HEK293 (cell line): Measurements from ENCODE around the gene OGFOD1.

Experiments
- GLI4 ChIP-seq: fragments of 450-650 bp; formaldehyde crosslinking; IDR thresholded peaks from 2 replicates; pipeline ENCODE4 v1.5.1; 2016; ENCODE audit warnings: missing biosample characterization, missing genetic modification characterization
- KLF16 ChIP-seq: fragments of 450-650 bp; formaldehyde crosslinking; IDR thresholded peaks from 2 replicates; pipeline ENCODE4 v1.5.1; 2017; ENCODE audit warnings: missing biosample characterization, missing genetic modification characterization
- PRDM1 ChIP-seq: fragments of 450-650 bp; formaldehyde crosslinking; IDR thresholded peaks from 2 replicates; pipeline ENCODE4; 2016; ENCODE audit warnings: missing biosample characterization, missing genetic modification characterization
- SCRT1 ChIP-seq: fragments of 450-650 bp; formaldehyde crosslinking; IDR thresholded peaks from 2 replicates; pipeline ENCODE4 v1.5.1; 2016; ENCODE audit warnings: missing biosample characterization, missing genetic modification characterization, borderline replicate concordance
- ZBTB20 ChIP-seq: fragments of 450-650 bp; formaldehyde crosslinking; IDR thresholded peaks from 2 replicates; pipeline ENCODE4 v1.5.1; 2016; ENCODE audit warnings: missing biosample characterization, missing genetic modification characterization
- ZFHX2 ChIP-seq: fragments of 450-650 bp; formaldehyde crosslinking; conservative IDR thresholded peaks from 2 replicates; pipeline ENCODE4 v1.5.1; 2016; ENCODE audit warnings: missing biosample characterization, missing genetic modification characterization
- ZNF324 ChIP-seq: fragments of 450-650 bp; formaldehyde crosslinking; IDR thresholded peaks from 2 replicates; pipeline ENCODE4 v1.5.1; 2016; ENCODE audit warnings: missing biosample characterization, missing genetic modification characterization
- ZNF37A ChIP-seq: fragments of 450-650 bp; IDR thresholded peaks from 2 replicates; pipeline ENCODE4 v1.5.1; 2018; ENCODE audit warnings: missing biosample characterization, missing genetic modification characterization
- ZNF394 ChIP-seq: fragments of 450-650 bp; formaldehyde crosslinking; IDR thresholded peaks from 2 replicates; pipeline ENCODE4 v1.5.1; 2016; ENCODE audit warnings: missing biosample characterization, missing genetic modification characterization, mild to moderate bottlenecking, moderate library complexity, borderline replicate concordance
- ZNF426 ChIP-seq: fragments of 450-650 bp; formaldehyde crosslinking; IDR thresholded peaks from 2 replicates; pipeline ENCODE4 v1.5.1; 2017; ENCODE audit warnings: missing biosample characterization, missing genetic modification characterization, mild to moderate bottlenecking, inconsistent platforms, moderate library complexity
- ZNF548 ChIP-seq: fragments of 450-650 bp; formaldehyde crosslinking; IDR thresholded peaks from 2 replicates; pipeline ENCODE4 v1.5.1; 2016; ENCODE audit warnings: missing biosample characterization, missing genetic modification characterization
- ZNF560 ChIP-seq: fragments of 450-650 bp; formaldehyde crosslinking; IDR thresholded peaks from 2 replicates; pipeline ENCODE4 v1.5.1; 2017; ENCODE audit warnings: missing biosample characterization, missing genetic modification characterization, borderline replicate concordance
- ZNF626 ChIP-seq: fragments of 450-650 bp; sonication (Bioruptor Pico); formaldehyde crosslinking; IDR thresholded peaks from 2 replicates; pipeline ENCODE4 v1.5.1; 2018; ENCODE audit warnings: missing biosample characterization, missing genetic modification characterization, inconsistent platforms
- ZNF654 ChIP-seq: fragments of 450-650 bp; formaldehyde crosslinking; IDR thresholded peaks from 2 replicates; pipeline ENCODE4 v1.5.1; 2016; ENCODE audit warnings: low read depth, missing biosample characterization, missing genetic modification characterization
- ZNF792 ChIP-seq: fragments of 450-650 bp; formaldehyde crosslinking; IDR thresholded peaks from 2 replicates; pipeline ENCODE4 v1.5.1; 2016; ENCODE audit warnings: missing biosample characterization, missing genetic modification characterization
- ZNF837 ChIP-seq: fragments of 450-650 bp; formaldehyde crosslinking; IDR thresholded peaks from 2 replicates; pipeline ENCODE4 v1.5.1; 2016; ENCODE audit warnings: missing biosample characterization, missing genetic modification characterization
- TF ChIP-seq, protein P1 (sequence below): fragments of 450-650 bp; formaldehyde crosslinking; IDR thresholded peaks from 2 replicates; pipeline ENCODE4 v1.5.1; 2016; ENCODE audit warnings: missing biosample characterization, missing genetic modification characterization, low read depth
- TF ChIP-seq, protein P2 (sequence below): fragments of 450-650 bp; formaldehyde crosslinking; IDR thresholded peaks from 2 replicates; pipeline ENCODE4 v1.5.1; 2016; ENCODE audit warnings: missing biosample characterization, missing genetic modification characterization
- TF ChIP-seq, protein P3 (sequence below): fragments of 450-650 bp; formaldehyde crosslinking; IDR thresholded peaks from 2 replicates; pipeline ENCODE4 v1.5.1; 2016; ENCODE audit warnings: missing biosample characterization, missing genetic modification characterization, borderline replicate concordance
- TF ChIP-seq, protein P4 (sequence below): fragments of 450-650 bp; formaldehyde crosslinking; IDR thresholded peaks from 2 replicates; pipeline ENCODE4 v1.5.1; 2017; ENCODE audit warnings: missing biosample characterization, missing genetic modification characterization
- TF ChIP-seq, protein P5 (sequence below): fragments of 450-650 bp; formaldehyde crosslinking; optimal IDR thresholded peaks from 2 replicates; pipeline ENCODE3; 2016; ENCODE audit warnings: missing biosample characterization, mild to moderate bottlenecking, missing genetic modification characterization
- TF ChIP-seq, protein P6 (sequence below): fragments of 450-650 bp; formaldehyde crosslinking; IDR thresholded peaks from 2 replicates; pipeline ENCODE4 v1.5.1; 2016; ENCODE audit warnings: missing biosample characterization, missing genetic modification characterization

The OGFOD1 gene

DNA sequence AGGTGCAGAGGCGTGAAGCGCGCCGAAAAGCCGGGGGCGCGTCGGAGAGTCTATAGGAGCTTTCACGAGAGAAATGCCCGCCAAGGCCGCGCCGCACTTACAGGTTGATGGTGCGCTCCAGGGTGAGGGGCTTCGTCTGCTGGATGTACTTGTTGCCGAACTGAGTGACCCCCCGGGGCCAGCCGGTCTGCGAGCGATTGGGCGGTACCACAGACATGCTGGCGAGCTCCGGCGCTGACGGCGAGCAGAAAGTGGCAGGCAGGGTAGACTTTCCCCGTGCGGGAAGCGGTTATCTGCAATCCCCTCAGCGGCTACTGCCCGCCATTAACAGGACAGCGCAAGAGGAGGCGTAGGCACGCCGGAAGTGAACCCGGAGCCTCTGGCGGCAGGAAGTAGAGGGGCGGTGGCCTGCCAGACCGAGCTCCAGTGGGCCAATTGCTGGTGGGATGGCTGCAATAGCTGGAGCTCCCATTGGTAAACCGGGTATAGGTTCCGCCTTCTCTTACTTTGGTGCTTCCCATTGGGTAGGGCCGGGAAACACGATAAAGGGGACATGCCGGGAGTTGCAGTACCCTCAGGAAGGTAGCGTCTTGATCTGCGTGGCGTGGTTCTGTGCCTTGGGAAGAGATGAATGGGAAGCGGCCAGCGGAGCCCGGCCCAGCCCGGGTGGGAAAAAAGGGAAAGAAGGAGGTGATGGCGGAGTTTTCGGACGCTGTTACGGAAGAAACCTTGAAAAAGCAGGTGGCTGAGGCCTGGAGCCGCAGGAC is at the start of gene OGFOD1, which contains the start of gene NUDT21 (continued):
- TF ChIP-seq KLF16 (tag by site-specific recombination) (peak; percentile 52), ZNF837 (tag by site-specific recombination) (no peak), ZNF37A (tag by site-specific recombination) (no peak), SCRT1 (tag by site-specific recombination) (peak; percentile 90), ZNF560 (no peak), ZFHX2 (tag by site-specific recombination) (peak; percentile 88), ZNF548 (tag by site-specific recombination) (no peak), ZNF324 (tag by site-specific recombination) (no peak), ZNF394 (tag by site-specific recombination) (no peak; the same call in 1 of the 2 replicates), ZBTB20 (tag by site-specific recombination) (no peak), PRDM1 (tag by site-specific recombination) (peak; percentile 83), ZNF626 (tag by site-specific recombination) (no peak), ZNF426 (no peak), ZNF792 (tag by site-specific recombination) (0 out of 2 replicates have a peak, but pooled peaks have one; percentile 47), ZNF654 (tag by site-specific recombination) (no peak), GLI4 (tag by site-specific recombination) (no peak)
- TF ChIP-seq, protein P1, sequence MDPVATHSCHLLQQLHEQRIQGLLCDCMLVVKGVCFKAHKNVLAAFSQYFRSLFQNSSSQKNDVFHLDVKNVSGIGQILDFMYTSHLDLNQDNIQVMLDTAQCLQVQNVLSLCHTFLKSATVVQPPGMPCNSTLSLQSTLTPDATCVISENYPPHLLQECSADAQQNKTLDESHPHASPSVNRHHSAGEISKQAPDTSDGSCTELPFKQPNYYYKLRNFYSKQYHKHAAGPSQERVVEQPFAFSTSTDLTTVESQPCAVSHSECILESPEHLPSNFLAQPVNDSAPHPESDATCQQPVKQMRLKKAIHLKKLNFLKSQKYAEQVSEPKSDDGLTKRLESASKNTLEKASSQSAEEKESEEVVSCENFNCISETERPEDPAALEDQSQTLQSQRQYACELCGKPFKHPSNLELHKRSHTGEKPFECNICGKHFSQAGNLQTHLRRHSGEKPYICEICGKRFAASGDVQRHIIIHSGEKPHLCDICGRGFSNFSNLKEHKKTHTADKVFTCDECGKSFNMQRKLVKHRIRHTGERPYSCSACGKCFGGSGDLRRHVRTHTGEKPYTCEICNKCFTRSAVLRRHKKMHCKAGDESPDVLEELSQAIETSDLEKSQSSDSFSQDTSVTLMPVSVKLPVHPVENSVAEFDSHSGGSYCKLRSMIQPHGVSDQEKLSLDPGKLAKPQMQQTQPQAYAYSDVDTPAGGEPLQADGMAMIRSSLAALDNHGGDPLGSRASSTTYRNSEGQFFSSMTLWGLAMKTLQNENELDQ, result no peak
- TF ChIP-seq, protein P2, sequence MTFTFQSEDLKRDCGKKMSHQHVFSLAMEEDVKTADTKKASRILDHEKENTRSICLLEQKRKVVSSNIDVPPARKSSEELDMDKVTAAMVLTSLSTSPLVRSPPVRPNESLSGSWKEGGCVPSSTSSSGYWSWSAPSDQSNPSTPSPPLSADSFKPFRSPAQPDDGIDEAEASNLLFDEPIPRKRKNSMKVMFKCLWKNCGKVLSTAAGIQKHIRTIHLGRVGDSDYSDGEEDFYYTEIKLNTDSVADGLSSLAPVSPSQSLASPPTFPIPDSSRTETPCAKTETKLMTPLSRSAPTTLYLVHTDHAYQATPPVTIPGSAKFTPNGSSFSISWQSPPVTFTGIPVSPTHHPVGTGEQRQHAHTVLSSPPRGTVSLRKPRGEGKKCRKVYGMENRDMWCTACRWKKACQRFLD, result no peak
- TF ChIP-seq, protein P3, sequence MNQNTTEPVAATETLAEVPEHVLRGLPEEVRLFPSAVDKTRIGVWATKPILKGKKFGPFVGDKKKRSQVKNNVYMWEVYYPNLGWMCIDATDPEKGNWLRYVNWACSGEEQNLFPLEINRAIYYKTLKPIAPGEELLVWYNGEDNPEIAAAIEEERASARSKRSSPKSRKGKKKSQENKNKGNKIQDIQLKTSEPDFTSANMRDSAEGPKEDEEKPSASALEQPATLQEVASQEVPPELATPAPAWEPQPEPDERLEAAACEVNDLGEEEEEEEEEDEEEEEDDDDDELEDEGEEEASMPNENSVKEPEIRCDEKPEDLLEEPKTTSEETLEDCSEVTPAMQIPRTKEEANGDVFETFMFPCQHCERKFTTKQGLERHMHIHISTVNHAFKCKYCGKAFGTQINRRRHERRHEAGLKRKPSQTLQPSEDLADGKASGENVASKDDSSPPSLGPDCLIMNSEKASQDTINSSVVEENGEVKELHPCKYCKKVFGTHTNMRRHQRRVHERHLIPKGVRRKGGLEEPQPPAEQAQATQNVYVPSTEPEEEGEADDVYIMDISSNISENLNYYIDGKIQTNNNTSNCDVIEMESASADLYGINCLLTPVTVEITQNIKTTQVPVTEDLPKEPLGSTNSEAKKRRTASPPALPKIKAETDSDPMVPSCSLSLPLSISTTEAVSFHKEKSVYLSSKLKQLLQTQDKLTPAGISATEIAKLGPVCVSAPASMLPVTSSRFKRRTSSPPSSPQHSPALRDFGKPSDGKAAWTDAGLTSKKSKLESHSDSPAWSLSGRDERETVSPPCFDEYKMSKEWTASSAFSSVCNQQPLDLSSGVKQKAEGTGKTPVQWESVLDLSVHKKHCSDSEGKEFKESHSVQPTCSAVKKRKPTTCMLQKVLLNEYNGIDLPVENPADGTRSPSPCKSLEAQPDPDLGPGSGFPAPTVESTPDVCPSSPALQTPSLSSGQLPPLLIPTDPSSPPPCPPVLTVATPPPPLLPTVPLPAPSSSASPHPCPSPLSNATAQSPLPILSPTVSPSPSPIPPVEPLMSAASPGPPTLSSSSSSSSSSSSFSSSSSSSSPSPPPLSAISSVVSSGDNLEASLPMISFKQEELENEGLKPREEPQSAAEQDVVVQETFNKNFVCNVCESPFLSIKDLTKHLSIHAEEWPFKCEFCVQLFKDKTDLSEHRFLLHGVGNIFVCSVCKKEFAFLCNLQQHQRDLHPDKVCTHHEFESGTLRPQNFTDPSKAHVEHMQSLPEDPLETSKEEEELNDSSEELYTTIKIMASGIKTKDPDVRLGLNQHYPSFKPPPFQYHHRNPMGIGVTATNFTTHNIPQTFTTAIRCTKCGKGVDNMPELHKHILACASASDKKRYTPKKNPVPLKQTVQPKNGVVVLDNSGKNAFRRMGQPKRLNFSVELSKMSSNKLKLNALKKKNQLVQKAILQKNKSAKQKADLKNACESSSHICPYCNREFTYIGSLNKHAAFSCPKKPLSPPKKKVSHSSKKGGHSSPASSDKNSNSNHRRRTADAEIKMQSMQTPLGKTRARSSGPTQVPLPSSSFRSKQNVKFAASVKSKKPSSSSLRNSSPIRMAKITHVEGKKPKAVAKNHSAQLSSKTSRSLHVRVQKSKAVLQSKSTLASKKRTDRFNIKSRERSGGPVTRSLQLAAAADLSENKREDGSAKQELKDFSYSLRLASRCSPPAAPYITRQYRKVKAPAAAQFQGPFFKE (tag by site-specific recombination), result no peak
- TF ChIP-seq, protein P4, sequence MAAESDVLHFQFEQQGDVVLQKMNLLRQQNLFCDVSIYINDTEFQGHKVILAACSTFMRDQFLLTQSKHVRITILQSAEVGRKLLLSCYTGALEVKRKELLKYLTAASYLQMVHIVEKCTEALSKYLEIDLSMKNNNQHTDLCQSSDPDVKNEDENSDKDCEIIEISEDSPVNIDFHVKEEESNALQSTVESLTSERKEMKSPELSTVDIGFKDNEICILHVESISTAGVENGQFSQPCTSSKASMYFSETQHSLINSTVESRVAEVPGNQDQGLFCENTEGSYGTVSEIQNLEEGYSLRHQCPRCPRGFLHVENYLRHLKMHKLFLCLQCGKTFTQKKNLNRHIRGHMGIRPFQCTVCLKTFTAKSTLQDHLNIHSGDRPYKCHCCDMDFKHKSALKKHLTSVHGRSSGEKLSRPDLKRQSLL (tag by site-specific recombination), result no peak
- TF ChIP-seq, protein P5, sequence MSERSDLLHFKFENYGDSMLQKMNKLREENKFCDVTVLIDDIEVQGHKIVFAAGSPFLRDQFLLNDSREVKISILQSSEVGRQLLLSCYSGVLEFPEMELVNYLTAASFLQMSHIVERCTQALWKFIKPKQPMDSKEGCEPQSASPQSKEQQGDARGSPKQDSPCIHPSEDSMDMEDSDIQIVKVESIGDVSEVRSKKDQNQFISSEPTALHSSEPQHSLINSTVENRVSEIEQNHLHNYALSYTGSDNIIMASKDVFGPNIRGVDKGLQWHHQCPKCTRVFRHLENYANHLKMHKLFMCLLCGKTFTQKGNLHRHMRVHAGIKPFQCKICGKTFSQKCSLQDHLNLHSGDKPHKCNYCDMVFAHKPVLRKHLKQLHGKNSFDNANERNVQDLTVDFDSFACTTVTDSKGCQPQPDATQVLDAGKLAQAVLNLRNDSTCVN (tag by site-specific recombination), result peak; percentile 85
- TF ChIP-seq, protein P6, sequence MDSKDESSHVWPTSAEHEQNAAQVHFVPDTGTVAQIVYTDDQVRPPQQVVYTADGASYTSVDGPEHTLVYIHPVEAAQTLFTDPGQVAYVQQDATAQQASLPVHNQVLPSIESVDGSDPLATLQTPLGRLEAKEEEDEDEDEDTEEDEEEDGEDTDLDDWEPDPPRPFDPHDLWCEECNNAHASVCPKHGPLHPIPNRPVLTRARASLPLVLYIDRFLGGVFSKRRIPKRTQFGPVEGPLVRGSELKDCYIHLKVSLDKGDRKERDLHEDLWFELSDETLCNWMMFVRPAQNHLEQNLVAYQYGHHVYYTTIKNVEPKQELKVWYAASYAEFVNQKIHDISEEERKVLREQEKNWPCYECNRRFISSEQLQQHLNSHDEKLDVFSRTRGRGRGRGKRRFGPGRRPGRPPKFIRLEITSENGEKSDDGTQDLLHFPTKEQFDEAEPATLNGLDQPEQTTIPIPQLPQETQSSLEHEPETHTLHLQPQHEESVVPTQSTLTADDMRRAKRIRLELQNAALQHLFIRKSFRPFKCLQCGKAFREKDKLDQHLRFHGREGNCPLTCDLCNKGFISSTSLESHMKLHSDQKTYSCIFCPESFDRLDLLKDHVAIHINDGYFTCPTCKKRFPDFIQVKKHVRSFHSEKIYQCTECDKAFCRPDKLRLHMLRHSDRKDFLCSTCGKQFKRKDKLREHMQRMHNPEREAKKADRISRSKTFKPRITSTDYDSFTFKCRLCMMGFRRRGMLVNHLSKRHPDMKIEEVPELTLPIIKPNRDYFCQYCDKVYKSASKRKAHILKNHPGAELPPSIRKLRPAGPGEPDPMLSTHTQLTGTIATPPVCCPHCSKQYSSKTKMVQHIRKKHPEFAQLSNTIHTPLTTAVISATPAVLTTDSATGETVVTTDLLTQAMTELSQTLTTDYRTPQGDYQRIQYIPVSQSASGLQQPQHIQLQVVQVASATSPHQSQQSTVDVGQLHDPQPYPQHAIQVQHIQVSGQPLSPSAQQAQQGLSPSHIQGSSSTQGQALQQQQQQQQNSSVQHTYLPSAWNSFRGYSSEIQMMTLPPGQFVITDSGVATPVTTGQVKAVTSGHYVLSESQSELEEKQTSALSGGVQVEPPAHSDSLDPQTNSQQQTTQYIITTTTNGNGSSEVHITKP (tag by site-specific recombination), result peak; percentile 74
